Stomach (tissue), 19 donors: ENCODE measurements around the gene CHMP1A. TPM values are rescaled to one million over a fixed set of nuclear protein-coding genes. Genes with fewer than 3 reads are reported as not detected.

Experiments
- DNase-seq, 2 donors: peaks; one replicate each; pipeline versions ENCODE4 v3.0.0 to v3.0.0-alpha.2; 2013 to 2019
- H3K27ac ChIP-seq, 5 donors: fragments of 200-600 bp in 4 of 5; sonication (generic) in 4 of 5; one replicate each; pipeline ENCODE4 v1.5.1; 2013 to 2019; ENCODE audit warnings: mild to moderate bottlenecking in 1 of 5, moderate library complexity in 1 of 5
- H3K27me3 ChIP-seq, 3 donors: fragments of 200-600 bp; sonication (generic); one replicate each; pipeline ENCODE4 v1.5.1; 2017 to 2019; ENCODE audit warnings: mixed run types in 1 of 3
- H3K36me3 ChIP-seq, 4 donors: fragments of 200-600 bp; sonication (generic); 1 replicate in 3 of 4; 2 replicates in 1 of 4; pipeline ENCODE4 v1.5.1; 2016 to 2019
- H3K4me1 ChIP-seq, 4 donors: fragments of 200-600 bp; sonication (generic); one replicate each; pipeline ENCODE4 v1.5.1; 2016 to 2019
- H3K4me3 ChIP-seq, 4 donors: fragments of 200-600 bp; sonication (generic) in 3 of 4; one replicate each; pipeline ENCODE4 v1.5.1; 2016 to 2019; ENCODE audit warnings: mild to moderate bottlenecking in 1 of 4
- H3K9me3 ChIP-seq, 4 donors: fragments of 200-600 bp; sonication (generic); one replicate each; pipeline ENCODE4 v1.5.1; 2016 to 2019
- CTCF ChIP-seq, 7 experiments: fragments of 450-650 bp in 4 of 7; fragments of 200-600 bp in 3 of 7; sonication (generic) in 3 of 7; IDR thresholded peaks; one replicate each; pipeline ENCODE4 v1.5.1; 2016 to 2019; ENCODE audit warnings: antibody characterized with exemption in 7 of 7, control low read depth in 2 of 7, mild to moderate bottlenecking in 1 of 7
- EP300 ChIP-seq: sonication (generic); formaldehyde crosslinking; IDR thresholded peaks from one replicate; pipeline ENCODE4 v1.6.1; 2017; ENCODE audit warnings: antibody characterized with exemption
- POLR2A ChIP-seq, 4 donors: fragments of 450-650 bp; IDR thresholded peaks; one replicate each; pipeline ENCODE4 v1.6.1; 2016; ENCODE audit warnings: antibody characterized with exemption in 4 of 4, control low read depth in 2 of 4, mild to moderate bottlenecking in 1 of 4, moderate library complexity in 1 of 4
- POLR2AphosphoS5 ChIP-seq, 3 donors: sonication (generic); formaldehyde crosslinking; IDR thresholded peaks; one replicate each; pipeline ENCODE4 v1.6.1; 2016; ENCODE audit warnings: antibody characterized with exemption in 3 of 3
- WGBS, 5 donors: extraction: QIAGEN DNeasy Blood & Tissue Kit in 3 of 5; methylation state at CpG; one replicate each; pipeline versions ENCODE4 v1.1.5 to v1.1.7; 2013 to 2018; 5-methylcytosine and 5-hydroxymethylcytosine counted together
- intact Hi-C: fragments of 100-400 bp; cut with DNase I; formaldehyde crosslinking; loops from one replicate; pipeline ENCODE4 v1.15.1; 2023; ENCODE audit warnings: low total_unique reads
- long read RNA-seq, 10 donors: transcript quantifications; one replicate each; lab custom pipeline, GENCODE V29; 2026
- polyA plus RNA-seq, 3 donors: library from polyadenylated mRNA; stranded (reverse); fragments of 200-250 nt; gene quantifications; one replicate each; pipeline ENCODE4 v1.2.3, GENCODE V29; 2013
- total RNA-seq, 5 donors: library from RNA; depleted of rRNA; stranded (reverse); fragments of >200 nt; gene quantifications; one replicate each; pipeline versions ENCODE4 v1.1.0 to v1.2.3, GENCODE V29; 2014 to 2016
- donor health status: healthy with polysubstance abuse.
- donor health status: Bipolar disorder and iron deficiency.
- donor health status: healthy.

CHMP1A gene
- total RNA-seq (100 to 1,000 TPM in 1 of 5 donors, 10 to 100 TPM in 4; 20.1 to 146 (median 61.7) TPM), polyA plus RNA-seq (100 to 1,000 TPM in 1 of 3 donors, 10 to 100 TPM in 2; 56.4 to 106 (median 62.1) TPM)
- long read RNA-seq, donor 1, partial matches to known transcripts, result 0 of 14 reads
- long read RNA-seq, donor 1, other reads (novel, unspliced or antisense), result 10 of 14 reads
- long read RNA-seq, donor 2, partial matches to known transcripts, result 0 of 15 reads
- long read RNA-seq, donor 2, other reads (novel, unspliced or antisense), result 13 of 15 reads
- long read RNA-seq, donor 3, partial matches to known transcripts, result 0 of 10 reads
- long read RNA-seq, donor 3, other reads (novel, unspliced or antisense), result 10 of 10 reads
- long read RNA-seq, donor 4, result 0 reads
- long read RNA-seq, donor 5, partial matches to known transcripts, result 0 of 22 reads
- long read RNA-seq, donor 5, other reads (novel, unspliced or antisense), result 20 of 22 reads
- long read RNA-seq, donor 6, partial matches to known transcripts, result 0 of 41 reads
- long read RNA-seq, donor 6, other reads (novel, unspliced or antisense), result 34 of 41 reads
- long read RNA-seq, donor 7, partial matches to known transcripts, result 0 of 18 reads
- long read RNA-seq, donor 7, other reads (novel, unspliced or antisense), result 17 of 18 reads
- long read RNA-seq, donor 8, partial matches to known transcripts, result 0 of 17 reads
- long read RNA-seq, donor 8, other reads (novel, unspliced or antisense), result 13 of 17 reads
- long read RNA-seq, donor 9, partial matches to known transcripts, result 0 of 11 reads
- long read RNA-seq, donor 9, other reads (novel, unspliced or antisense), result 11 of 11 reads
- long read RNA-seq, donor 10, result 0 reads

GRCh38 chr16:89657442-89658220, at the start of gene CHMP1A, which contains the start of gene SPATA33:
Gene CHMP1A, minus strand, starts transcription at chr16:89657708. Its CDS starts 120 bp downstream, at chr16:89657588.
Gene SPATA33, plus strand, starts transcription at chr16:89657836. Its CDS starts 76 bp downstream, at chr16:89657912.
- Histone ChIP-seq H3K36me3 (peaks cover 0 to 42% (median 38%) of the 10 kb centered on the region in 4 donors), H3K4me1 (peaks cover 19 to 43% (median 32%) of the 10 kb centered on the region in 4 donors), H3K27me3 (no peaks in the 10 kb centered on the region), H3K4me3 (peak within 1 kb of the TSS; percentile 67 to 100 (median 96)), H3K9me3 (no peaks in the 10 kb centered on the region), H3K27ac (peak within 1 kb of the TSS; percentile 81 to 90 (median 88))
- intact Hi-C loops, result no loop called here
- peak; percentile 92 to 97 for DNase-seq
- TF ChIP-seq POLR2AphosphoS5 (IDR thresholded peaks at IDR 0.05) (peak in 2 of 3 donors; percentile 88 to 92), CTCF (IDR thresholded peaks at IDR 0.05) (no peak), POLR2A (IDR thresholded peaks at IDR 0.05) (peak in 1 of 4 donors; percentile 18), EP300 (no peak)
- 0% methylated on average over 13 to 99 of the region's 99 CpGs for WGBS, 5 donors

GRCh38 chr16:89706518-89707260, 49.2 kb upstream of the CHMP1A start:
- H3K27ac ChIP-seq, result no peak overlapping the region
- no peaks in the 10 kb centered on the region for H3K9me3 ChIP-seq
- H3K27me3 ChIP-seq, result peaks cover 0 to 21% (median 0%) of the 10 kb centered on the region in 3 donors
- peaks cover 0 to 32% (median 5%) of the 10 kb centered on the region in 4 donors for H3K36me3 ChIP-seq
- WGBS, 5 donors, result 78 to 84% (median 83%) methylated on average over 12 to 14 of the region's 14 CpGs
- intact Hi-C loops, result loop anchor here (5.0 to 10.0 kb wide), 2 partner anchors 86 to 158 kb away; no protein-coding TSS in a partner anchor
- peak in 1 of 2 donors; percentile 10 for DNase-seq
- H3K4me3 ChIP-seq, result peak overlapping the region in 1 of 4 donors; percentile 3
- H3K4me1 ChIP-seq, result peaks cover 13 to 26% (median 20%) of the 10 kb centered on the region in 4 donors
- TF ChIP-seq EP300, result no peak

- peaks cover 0 to 29% (median 0%) of the 10 kb centered on the region in 3 donors for H3K27me3 ChIP-seq
- peaks cover 21 to 34% (median 30%) of the 10 kb centered on the region in 4 donors for H3K4me1 ChIP-seq
- H3K36me3 ChIP-seq, result peaks cover 0 to 21% (median 5%) of the 10 kb centered on the region in 4 donors
- H3K9me3 ChIP-seq, result no peaks in the 10 kb centered on the region
- no peak overlapping the region for H3K27ac ChIP-seq
- 65 to 75% (median 68%) methylated on average over 15 of the region's 15 CpGs for WGBS, 5 donors
- H3K4me3 ChIP-seq, result no peak overlapping the region
- DNase-seq, result peak in 1 of 2 donors; percentile 7
- intact Hi-C loops, result loop anchor here (5.0 to 10.0 kb wide), 2 partner anchors 87 to 160 kb away; no protein-coding TSS in a partner anchor
- TF ChIP-seq POLR2A (IDR thresholded peaks at IDR 0.05) (no peak), EP300 (no peak), POLR2AphosphoS5 (IDR thresholded peaks at IDR 0.05) (no peak), CTCF (IDR thresholded peaks at IDR 0.05) (no peak)
Observed at GRCh38 chr16:89705006-89705405, 47.5 kb upstream of the CHMP1A start.

- Histone ChIP-seq H3K27me3 (peaks cover 0 to 29% (median 0%) of the 10 kb centered on the region in 3 donors), H3K4me1 (peaks cover 28 to 41% (median 37%) of the 10 kb centered on the region in 4 donors), H3K36me3 (peaks cover 0 to 15% (median 5%) of the 10 kb centered on the region in 4 donors), H3K9me3 (no peaks in the 10 kb centered on the region), H3K4me3 (no peak overlapping the region), H3K27ac (no peak overlapping the region)
- 76 to 86% (median 84%) methylated on average over 13 of the region's 13 CpGs for WGBS, 5 donors
- TF ChIP-seq POLR2A (IDR thresholded peaks at IDR 0.05), result no peak
- TF ChIP-seq EP300, result no peak
- TF ChIP-seq POLR2AphosphoS5 (IDR thresholded peaks at IDR 0.05), result no peak
- no peak for TF ChIP-seq CTCF (IDR thresholded peaks at IDR 0.05)
- no peak for DNase-seq
- intact Hi-C loops, result loop anchor here (10.0 kb wide), 1 partner anchor 161 kb away; no protein-coding TSS in a partner anchor
Observed at GRCh38 chr16:89704281-89704680, 46.8 kb upstream of the CHMP1A start.
